Esophagus mucosa (tissue), 1 donor: ENCODE data around the gene ASB7. TPM values are rescaled to one million over a fixed set of nuclear protein-coding genes. Genes with fewer than 3 reads are reported as not detected.
"Not testable (repeated sequence)": the region's sequence is repeated elsewhere in the genome, so short reads cannot be mapped to it uniquely, and the experiment has no call there.

ENCODE experiments used
- ATAC-seq: fragments of 200-7000 bp; cut with Tn5 transposase; one replicate; pipeline ENCODE4 v1.9.1; 2020
- total RNA-seq: library from RNA; stranded (reverse); gene quantifications from one replicate; pipeline ENCODE4 v1.2.4, GENCODE V29; 2023
- donor health status: DM: yes; HTN: yes; CAD: no.

Gene ASB7
- total RNA-seq, 1 donor from 2014 or later, result 8.3 TPM

DNA sequence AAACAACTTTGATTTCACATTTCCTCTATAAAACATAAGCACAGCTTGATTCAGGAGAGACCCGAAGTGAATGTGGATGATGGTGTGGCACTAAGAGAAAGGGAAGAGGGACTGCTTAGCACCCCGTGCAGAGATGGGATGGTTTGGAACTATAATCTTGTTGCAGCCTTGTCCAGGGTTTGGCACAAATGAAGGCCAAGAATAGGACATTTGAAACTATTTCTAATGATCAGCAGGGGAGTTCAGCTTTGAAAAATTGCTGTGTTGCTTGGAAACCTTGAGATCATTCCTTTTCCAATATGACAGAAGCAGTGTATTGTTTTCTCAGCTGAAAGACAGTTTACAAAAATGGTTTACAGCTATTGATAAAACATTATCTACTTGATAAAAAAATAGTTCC lies 49.7 kb downstream of the ASB7 start:
- no peak for ATAC-seq

GRCh38 chr15:100653608-100654007 lies 51.2 kb downstream of the ASB7 start:
- ATAC-seq, result no peak

- ATAC-seq, result no peak
These were observed 56.5 kb downstream of the ASB7 start for GRCh38 chr15:100658895-100659294.

- ATAC-seq, result no peak
These were observed 58.8 kb downstream of the ASB7 start for GRCh38 chr15:100661156-100661555.

DNA sequence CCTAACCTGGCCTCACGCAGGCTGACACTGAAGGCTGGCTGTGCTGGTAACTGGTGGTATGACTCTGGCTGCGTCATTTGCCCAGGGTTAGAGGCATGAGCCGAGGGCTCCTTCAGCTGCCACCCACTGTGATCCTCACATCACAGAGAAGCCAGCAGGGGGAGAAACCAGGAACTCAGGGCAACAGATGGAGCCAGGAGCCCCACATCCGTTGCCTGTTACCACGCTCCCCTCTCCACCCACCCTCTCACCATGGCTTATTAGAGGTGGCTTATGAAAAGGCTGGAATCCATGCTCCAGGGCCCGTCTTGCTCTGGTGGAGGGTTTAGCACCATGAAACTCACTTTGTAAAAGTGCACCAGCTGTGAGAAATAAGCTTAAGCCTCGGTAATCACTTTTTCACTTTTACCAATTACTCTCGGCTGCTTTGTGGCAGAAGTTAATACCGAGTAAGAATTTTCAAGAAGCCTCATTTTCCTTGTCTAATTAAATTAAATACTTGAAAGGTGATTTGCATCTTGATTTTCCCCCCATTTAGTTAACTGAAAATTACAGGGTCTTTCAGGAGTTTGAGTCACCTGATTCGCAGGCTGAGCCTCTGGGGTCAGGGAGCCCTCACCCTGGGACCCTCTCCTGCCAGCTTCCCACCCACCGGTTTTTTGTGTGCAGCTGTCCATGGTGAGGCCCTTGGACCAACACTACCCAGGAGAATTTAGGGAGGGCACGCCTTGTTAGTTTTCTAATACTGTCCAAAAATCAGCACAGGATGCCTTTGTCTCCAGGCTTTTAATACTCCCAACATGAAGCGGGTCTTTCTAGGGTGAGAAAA lies 60.9 kb downstream of the ASB7 start:
- no peak for ATAC-seq

- no peak for ATAC-seq
These were observed 61.5 kb downstream of the ASB7 start for GRCh38 chr15:100663915-100664281.

DNA sequence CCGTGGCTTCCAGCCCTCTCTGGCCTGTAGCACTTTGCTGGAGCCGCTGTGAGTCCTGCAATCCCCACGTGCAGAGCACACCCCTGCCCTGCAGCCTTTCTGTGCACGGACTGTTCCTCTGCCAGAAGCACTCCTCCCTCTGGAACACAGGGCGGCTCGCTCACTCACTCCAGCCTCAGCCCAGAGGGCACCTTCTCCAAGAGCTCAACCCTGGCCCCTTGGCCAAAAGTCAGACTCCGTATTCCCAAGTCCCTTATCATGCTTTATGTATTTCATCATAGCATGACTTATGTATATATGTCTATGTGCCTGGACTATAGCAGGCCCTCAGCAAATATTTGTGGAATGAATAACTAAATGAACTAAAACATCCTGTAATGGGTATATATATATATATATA lies 63.2 kb downstream of the ASB7 start:
- ATAC-seq, result peak; percentile 56

DNA sequence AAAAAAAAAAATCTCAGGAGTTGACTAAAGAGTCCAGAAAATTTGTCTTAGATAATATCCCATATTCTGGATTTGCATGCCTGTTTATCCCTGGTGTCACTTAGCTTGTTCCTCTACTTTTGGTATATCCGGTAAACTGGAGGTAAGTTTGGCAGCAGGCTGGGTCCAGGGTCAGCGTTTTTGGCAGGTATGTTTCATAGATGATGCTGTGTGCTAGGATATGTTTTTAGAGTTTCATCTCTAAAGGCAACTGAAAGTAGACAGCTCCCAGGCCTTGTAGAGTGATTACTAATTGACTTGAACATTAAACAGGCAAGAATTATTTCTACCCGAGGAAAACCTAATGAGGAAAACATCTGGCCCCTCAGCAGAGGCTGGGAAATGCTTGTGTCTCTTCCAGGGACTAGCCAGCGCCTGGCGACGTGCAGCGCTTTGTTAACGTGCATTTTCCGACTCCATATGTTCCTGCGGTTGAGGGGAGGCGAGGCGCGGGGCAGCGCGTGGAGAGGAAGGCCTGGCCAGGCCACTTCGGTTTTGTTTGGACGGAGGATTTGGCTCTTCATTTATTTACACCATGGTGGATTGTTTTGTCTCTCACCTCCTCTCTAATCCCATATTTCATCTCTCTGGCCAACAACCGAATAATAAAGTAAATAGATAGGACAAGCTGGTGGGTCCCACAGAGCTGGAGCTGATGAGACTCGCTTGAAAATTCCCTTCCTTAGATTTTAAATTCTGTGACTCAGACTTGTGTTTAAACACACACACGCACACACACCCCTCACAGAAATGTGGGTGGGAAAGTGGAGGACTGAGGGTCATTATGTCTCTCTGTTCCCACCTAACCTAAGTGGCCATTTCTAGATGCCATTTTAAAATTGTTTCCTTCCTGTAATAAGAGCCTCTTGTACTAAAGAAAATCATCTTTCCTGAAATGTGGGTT lies 65.3 kb downstream of the ASB7 start:
- ATAC-seq, result no peak

DNA sequence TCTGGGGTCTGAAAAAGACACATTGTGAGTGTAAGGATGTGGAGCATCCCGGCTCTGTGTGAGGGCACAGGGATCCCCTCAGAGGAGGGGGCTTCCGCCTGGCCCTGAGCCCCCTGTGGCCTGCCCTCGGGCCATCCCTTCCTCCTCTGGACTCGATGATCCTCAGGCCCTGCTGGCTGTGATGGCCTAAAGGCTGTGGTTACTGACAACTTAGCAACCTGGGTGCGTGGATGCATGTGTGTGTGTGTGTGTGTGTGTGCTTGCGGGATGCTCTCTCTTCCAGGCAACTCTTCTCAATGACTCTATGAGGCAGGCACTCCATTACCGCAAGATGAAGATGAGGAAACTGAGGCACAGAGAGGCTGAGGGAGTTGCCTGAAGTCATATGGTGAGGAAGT lies 66.0 kb downstream of the ASB7 start:
- no peak for ATAC-seq

DNA sequence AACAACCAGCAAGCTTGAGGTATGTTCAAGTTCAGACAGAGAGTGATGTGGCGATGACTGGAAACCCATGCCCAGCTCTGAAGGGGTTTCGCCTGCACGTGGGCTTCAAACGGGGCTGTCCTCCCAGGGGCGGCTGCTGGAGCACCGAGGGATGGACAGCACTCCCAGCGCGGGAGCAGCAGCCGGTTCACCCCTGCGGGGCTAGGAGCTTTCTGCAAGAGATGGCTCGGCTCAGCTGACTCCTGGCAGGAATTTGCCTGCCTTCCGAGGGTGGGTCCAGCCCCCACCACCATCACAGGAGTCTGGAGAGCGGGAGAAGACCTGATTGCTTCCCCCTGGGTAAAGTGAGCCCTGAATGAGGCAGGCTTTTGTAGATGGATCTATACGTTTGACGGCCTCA lies 66.9 kb downstream of the ASB7 start:
- ATAC-seq, result no peak

DNA sequence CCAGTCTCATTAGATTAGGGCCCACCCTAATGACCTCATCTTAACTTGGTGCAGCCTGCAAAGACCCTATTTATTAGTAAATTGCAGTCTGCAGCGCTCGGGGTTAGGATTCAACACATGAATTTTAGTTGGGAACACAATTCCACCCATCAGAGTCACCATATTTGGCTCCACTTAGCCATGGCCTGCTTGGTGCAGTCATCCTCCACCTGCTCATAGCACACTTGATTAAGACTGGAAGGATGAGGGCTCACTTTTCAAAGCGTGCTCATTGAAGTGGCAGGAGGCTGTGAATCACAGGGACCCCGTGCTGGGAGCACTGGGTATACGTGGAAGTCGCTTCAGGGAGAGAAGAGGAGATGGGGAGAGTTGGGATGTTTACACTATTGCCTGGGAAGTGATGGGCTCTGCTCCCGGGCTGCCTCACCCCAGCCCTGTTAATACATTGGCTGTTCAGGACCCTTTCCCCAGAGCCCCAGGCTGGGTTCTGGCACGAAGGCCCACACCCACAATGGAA lies 68.2 kb downstream of the ASB7 start:
- no peak for ATAC-seq

GRCh38 chr15:100671124-100671680 lies 68.8 kb downstream of the ASB7 start:
- no peak for ATAC-seq

DNA sequence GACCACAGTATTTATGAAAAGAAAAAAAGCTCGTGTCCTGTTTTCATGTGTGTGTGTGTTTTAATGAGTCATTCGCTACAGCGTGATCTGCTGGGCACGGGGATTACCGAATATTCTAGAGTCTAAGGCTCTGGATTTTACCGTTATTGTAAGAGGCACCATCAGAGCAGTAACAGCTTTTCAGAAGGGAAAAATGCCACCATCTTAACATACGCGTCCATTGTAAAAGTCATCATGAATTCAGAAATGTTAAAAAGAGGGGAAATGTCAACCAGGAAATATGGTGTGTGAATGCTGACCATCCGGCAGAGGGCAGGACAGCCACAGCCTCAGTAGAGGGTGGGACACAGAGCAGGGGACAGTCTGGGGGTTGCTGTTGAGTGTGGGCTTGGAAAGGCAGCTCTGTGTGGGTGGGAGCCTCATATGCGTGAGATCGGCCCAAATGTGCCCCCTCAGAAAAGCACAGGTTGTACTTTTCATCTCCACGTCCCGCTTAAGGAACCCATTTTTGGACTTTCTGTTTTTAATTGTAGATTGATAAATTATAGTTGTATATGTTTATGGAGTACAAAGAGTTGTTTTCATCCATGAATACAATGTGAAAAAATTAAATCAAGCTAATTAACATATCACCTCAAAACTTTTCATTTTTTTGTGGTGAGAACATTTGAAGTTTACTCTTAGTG lies 69.6 kb downstream of the ASB7 start:
- ATAC-seq, result no peak

GRCh38 chr15:100672959-100673358 lies 70.6 kb downstream of the ASB7 start:
- no peak for ATAC-seq

DNA sequence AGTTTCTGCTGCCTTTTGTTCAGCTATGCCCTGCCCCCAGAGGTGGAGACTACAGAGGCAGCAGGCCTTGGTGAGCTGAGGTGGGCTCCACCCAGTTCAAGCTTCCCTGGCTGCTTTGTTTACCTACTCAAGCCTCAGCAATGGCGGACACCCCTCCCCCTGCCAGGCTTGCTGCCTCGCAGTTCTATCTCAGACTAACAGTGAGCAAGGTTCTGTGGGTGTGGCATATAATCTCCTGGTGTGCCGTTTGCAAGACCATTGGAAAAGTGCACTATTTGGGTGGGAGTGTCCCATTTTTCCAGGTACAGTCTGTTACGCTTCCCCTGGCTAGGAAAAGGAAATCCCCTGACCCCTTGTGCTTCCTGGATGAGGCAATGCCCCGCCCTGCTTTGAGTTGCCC lies 76.8 kb downstream of the ASB7 start:
- ATAC-seq, result not testable (repeated sequence)

DNA sequence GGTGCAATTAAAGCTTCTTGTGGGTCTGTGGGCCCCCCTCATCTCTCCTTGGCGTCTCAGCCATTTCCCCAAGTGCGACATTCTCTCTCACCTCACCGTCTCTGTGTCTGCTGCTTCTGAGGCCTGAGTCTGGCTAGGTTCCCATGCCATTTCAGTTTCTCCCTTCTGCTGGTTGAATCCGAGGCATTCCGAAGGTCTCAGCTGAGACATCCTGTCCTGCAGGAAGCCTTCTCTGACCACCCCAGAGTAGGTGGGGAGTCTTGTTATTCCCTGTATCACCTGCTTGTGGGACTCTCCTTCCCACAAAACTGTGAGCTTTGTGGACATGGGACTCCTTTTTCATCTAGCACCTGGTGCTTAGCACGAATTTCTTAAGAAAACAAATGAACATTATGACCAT lies 78.3 kb downstream of the ASB7 start:
- no peak for ATAC-seq

DNA sequence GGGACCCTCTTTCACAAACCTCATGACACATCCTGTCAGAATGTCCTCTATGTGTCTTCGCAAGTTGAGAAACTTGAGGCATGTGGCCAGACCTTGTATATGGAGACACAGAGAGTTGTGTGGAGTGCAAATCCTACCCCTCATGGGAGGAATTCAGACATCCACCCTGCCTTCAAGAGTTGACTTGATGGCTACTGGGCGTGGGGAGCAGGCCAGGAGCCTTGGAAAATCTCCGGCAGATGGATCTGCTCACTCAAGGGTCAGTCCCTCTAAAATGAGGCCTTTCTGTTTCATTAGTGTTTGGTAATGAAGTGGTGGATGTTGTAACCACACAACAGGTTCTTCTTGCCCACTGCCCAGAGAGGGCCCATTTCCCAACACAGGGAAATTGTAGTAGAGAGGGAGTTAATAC lies 79.0 kb downstream of the ASB7 start:
- no peak for ATAC-seq

GRCh38 chr15:100682468-100682867 lies 80.1 kb downstream of the ASB7 start:
- ATAC-seq, result no peak

- no peak for ATAC-seq
These were observed 81.0 kb downstream of the ASB7 start for GRCh38 chr15:100683434-100683833.

DNA sequence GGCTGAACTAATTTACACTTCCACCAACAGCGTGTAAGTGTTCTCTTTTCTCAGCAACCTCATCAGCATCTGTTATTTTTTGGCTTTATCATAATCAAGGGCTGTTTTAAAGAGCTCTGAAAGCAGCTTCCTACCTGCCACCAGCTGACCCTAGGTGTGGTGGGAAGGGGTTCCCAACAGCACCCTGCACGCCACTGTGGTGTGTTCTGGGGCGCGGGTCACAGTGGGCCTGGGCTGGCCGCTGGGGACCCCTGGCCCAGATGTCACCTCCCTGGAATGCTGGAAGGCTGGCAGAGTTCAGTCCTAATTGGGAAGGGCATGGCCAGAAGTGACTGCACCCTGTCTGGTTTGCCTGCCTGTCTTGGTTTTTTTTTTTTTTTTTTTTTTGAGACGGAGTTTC lies 82.2 kb downstream of the ASB7 start:
- no peak for ATAC-seq

DNA sequence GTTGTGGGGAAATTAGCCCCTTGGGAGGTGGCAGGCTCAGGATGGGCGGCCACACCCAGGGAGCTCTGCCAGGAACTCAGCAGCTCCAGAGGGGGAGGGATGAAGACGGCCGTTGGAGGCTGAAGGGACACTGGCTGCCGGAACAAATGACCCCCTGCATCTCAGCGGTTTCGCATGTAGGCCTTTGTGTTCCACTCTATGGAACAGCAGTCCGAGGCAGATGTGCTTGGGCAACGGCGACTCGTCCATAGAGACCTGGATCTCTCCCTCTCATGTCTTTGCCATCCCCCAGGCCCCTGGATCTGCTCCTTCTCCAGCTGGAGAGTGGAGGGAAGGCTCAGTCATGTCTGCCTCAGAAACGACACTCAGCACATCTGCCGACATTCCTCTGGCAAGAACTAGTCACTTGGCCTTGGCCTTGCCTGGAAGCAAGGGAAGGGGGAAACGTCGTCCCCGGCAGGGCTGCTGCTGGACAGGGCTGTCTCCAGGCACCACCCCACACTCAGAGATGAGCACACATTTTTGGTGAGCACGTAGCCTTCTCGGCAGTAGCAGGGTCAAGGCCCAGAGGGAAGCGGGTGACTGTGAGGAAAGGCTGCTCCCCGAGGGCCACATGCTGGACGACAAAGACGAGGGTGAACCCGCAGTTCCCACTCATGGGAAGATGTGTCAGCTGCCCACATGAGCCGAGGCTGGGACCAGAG lies 83.8 kb downstream of the ASB7 start:
- no peak for ATAC-seq
